ENCODE measurements around the gene XRRA1. TPM values are rescaled to one million over a fixed set of nuclear protein-coding genes. Genes with fewer than 3 reads are reported as not detected.
"Not testable (repeated sequence)": the region's sequence is repeated elsewhere in the genome, so short reads cannot be mapped to it uniquely, and the experiment has no call there.

The XRRA1 gene
- total RNA-seq, 2 donors from 2014 or later = 7.2 to 9.0 TPM

GRCh38 chr11:74971424-74971823, 22.5 kb upstream of the XRRA1 start:
- H3K9ac ChIP-seq (ENCODE audit: extremely low read depth, low read length, poor library complexity, severe bottlenecking) = no peak overlapping the region
- H3K4me1 Mint-ChIP-seq = no peaks in the 10 kb centered on the region
- H3K9me3 Mint-ChIP-seq = no peaks in the 10 kb centered on the region
- H3K4me1 ChIP-seq (ENCODE audit: control insufficient read depth, insufficient read depth, low read length) = no peaks in the 10 kb centered on the region
- H3K27ac ChIP-seq (ENCODE audit: low read depth, low read length) = no peak overlapping the region
- no peak overlapping the region for H3K4me3 Mint-ChIP-seq
- H3K9me3 ChIP-seq (ENCODE audit: control insufficient read depth, low read length) = no peaks in the 10 kb centered on the region
- H3K27me3 Mint-ChIP-seq (ENCODE audit: insufficient read depth) = no peaks in the 10 kb centered on the region
- 94 to 100% methylated on average over 2 to 6 of the region's 6 CpGs for WGBS, 2 experiments (ENCODE audit: insufficient coverage in 1 of 2, insufficient read length in 1 of 2)
- H3K4me3 ChIP-seq (ENCODE audit: low read length) = no peak overlapping the region
- H3K27ac Mint-ChIP-seq = no peak overlapping the region
- no peak for DNase-seq
- H3K27me3 ChIP-seq (ENCODE audit: control insufficient read depth, insufficient read depth, low read length, poor library complexity, severe bottlenecking) = no peaks in the 10 kb centered on the region
- TF ChIP-seq CTCF (conservative IDR thresholded peaks at IDR 0.05) = no peak
- peaks cover 67% of the 10 kb centered on the region for H3K36me3 Mint-ChIP-seq (ENCODE audit: low read depth)
- H3K36me3 ChIP-seq (ENCODE audit: control insufficient read depth, insufficient read depth, low read length) = peaks cover 77% of the 10 kb centered on the region

GRCh38 chr11:74970852-74971395, 22.0 kb upstream of the XRRA1 start:
- no peaks in the 10 kb centered on the region for H3K27me3 ChIP-seq (ENCODE audit: control insufficient read depth, insufficient read depth, low read length, poor library complexity, severe bottlenecking)
- no peak overlapping the region for H3K27ac Mint-ChIP-seq
- 71 to 85% methylated on average over 1 of the region's 1 CpG for WGBS, 2 experiments (ENCODE audit: insufficient coverage in 1 of 2, insufficient read length in 1 of 2)
- DNase-seq = no peak
- TF ChIP-seq CTCF (conservative IDR thresholded peaks at IDR 0.05) = no peak
- no peak overlapping the region for H3K4me3 ChIP-seq (ENCODE audit: low read length)
- H3K36me3 ChIP-seq (ENCODE audit: control insufficient read depth, insufficient read depth, low read length) = peaks cover 78% of the 10 kb centered on the region
- H3K9me3 Mint-ChIP-seq = no peaks in the 10 kb centered on the region
- no peaks in the 10 kb centered on the region for H3K27me3 Mint-ChIP-seq (ENCODE audit: insufficient read depth)
- H3K4me1 ChIP-seq (ENCODE audit: control insufficient read depth, insufficient read depth, low read length) = no peaks in the 10 kb centered on the region
- peaks cover 69% of the 10 kb centered on the region for H3K36me3 Mint-ChIP-seq (ENCODE audit: low read depth)
- no peak overlapping the region for H3K4me3 Mint-ChIP-seq
- H3K9ac ChIP-seq (ENCODE audit: extremely low read depth, low read length, poor library complexity, severe bottlenecking) = no peak overlapping the region
- H3K27ac ChIP-seq (ENCODE audit: low read depth, low read length) = no peak overlapping the region
- H3K9me3 ChIP-seq (ENCODE audit: control insufficient read depth, low read length) = no peaks in the 10 kb centered on the region
- H3K4me1 Mint-ChIP-seq = no peaks in the 10 kb centered on the region

GRCh38 chr11:74966651-74967050, 17.8 kb upstream of the XRRA1 start:
- peaks cover 73% of the 10 kb centered on the region for H3K36me3 ChIP-seq (ENCODE audit: control insufficient read depth, insufficient read depth, low read length)
- peaks cover 21% of the 10 kb centered on the region for H3K4me1 Mint-ChIP-seq
- no peak overlapping the region for H3K4me3 Mint-ChIP-seq
- H3K9ac ChIP-seq (ENCODE audit: extremely low read depth, low read length, poor library complexity, severe bottlenecking) = no peak overlapping the region
- H3K4me1 ChIP-seq (ENCODE audit: control insufficient read depth, insufficient read depth, low read length) = peaks cover 2% of the 10 kb centered on the region
- H3K27me3 Mint-ChIP-seq (ENCODE audit: insufficient read depth) = no peaks in the 10 kb centered on the region
- no peak overlapping the region for H3K27ac ChIP-seq (ENCODE audit: low read depth, low read length)
- no peak overlapping the region for H3K27ac Mint-ChIP-seq
- WGBS, 2 experiments (ENCODE audit: insufficient coverage in 1 of 2, insufficient read length in 1 of 2) = 93 to 96% methylated on average over 4 to 5 of the region's 5 CpGs
- peaks cover 40% of the 10 kb centered on the region for H3K36me3 Mint-ChIP-seq (ENCODE audit: low read depth)
- no peaks in the 10 kb centered on the region for H3K9me3 Mint-ChIP-seq
- no peak overlapping the region for H3K4me3 ChIP-seq (ENCODE audit: low read length)
- DNase-seq = no peak
- H3K9me3 ChIP-seq (ENCODE audit: control insufficient read depth, low read length) = no peaks in the 10 kb centered on the region
- no peak for TF ChIP-seq CTCF (conservative IDR thresholded peaks at IDR 0.05)
- H3K27me3 ChIP-seq (ENCODE audit: control insufficient read depth, insufficient read depth, low read length, poor library complexity, severe bottlenecking) = no peaks in the 10 kb centered on the region

- H3K27ac Mint-ChIP-seq; H3K27me3 Mint-ChIP-seq (ENCODE audit: insufficient read depth); H3K9me3 ChIP-seq (ENCODE audit: control insufficient read depth, low read length); H3K4me3 Mint-ChIP-seq; H3K4me1 ChIP-seq (ENCODE audit: control insufficient read depth, insufficient read depth, low read length); H3K9me3 Mint-ChIP-seq; H3K9ac ChIP-seq (ENCODE audit: extremely low read depth, low read length, poor library complexity, severe bottlenecking); H3K27ac ChIP-seq (ENCODE audit: low read depth, low read length); DNase-seq; H3K27me3 ChIP-seq (ENCODE audit: control insufficient read depth, insufficient read depth, low read length, poor library complexity, severe bottlenecking); H3K4me3 ChIP-seq (ENCODE audit: low read length): not testable (repeated sequence)
- peaks cover 32% of the 10 kb centered on the region for H3K4me1 Mint-ChIP-seq
- 80 to 97% methylated on average over 5 to 6 of the region's 6 CpGs for WGBS, 2 experiments (ENCODE audit: insufficient coverage in 1 of 2, insufficient read length in 1 of 2)
- H3K36me3 ChIP-seq (ENCODE audit: control insufficient read depth, insufficient read depth, low read length) = peaks cover 22% of the 10 kb centered on the region
- H3K36me3 Mint-ChIP-seq (ENCODE audit: low read depth) = peaks cover 10% of the 10 kb centered on the region
Observed at GRCh38 chr11:74960128-74960527, 11.2 kb upstream of the XRRA1 start.
